GM12878 (cell line): Measurements from ENCODE around the gene TRPC5OS.

Experiments used
- BACH1 ChIP-seq: fragments of 450-650 bp; IDR thresholded peaks from 2 replicates; pipeline ENCODE4 v1.6.1; 2017; ENCODE audit warnings: mild to moderate bottlenecking, borderline replicate concordance
- BCL3 ChIP-seq: IDR thresholded peaks from 2 replicates; pipeline ENCODE4 v1.6.1; 2011; ENCODE audit warnings: borderline replicate concordance, low read depth, mild to moderate bottlenecking, moderate library complexity, low read length; ENCODE audit not compliant: insufficient read depth, poor library complexity, severe bottlenecking
- CTCF ChIP-seq, 3 experiments: IDR thresholded peaks in 2 of 3; conservative IDR thresholded peaks in 1 of 3; 2 replicates each; pipeline ENCODE4 v1.5.1; 2011; ENCODE audit warnings: low read depth in 3 of 3, low read length in 3 of 3, mild to moderate bottlenecking in 3 of 3, control low read depth in 2 of 3, moderate library complexity in 2 of 3, inconsistent platforms in 1 of 3, mixed read lengths in 1 of 3; ENCODE audit not compliant: control insufficient read depth in 2 of 3, insufficient read depth in 1 of 3; ENCODE audit errors: extremely low read depth in 1 of 3
- GABPA ChIP-seq: IDR thresholded peaks from 2 replicates; pipeline ENCODE4 v1.6.1; 2014; ENCODE audit warnings: antibody characterized with exemption, low read depth, mild to moderate bottlenecking, inconsistent platforms
- JUNB ChIP-seq: IDR thresholded peaks from 2 replicates; pipeline ENCODE4 v1.6.1; 2016; ENCODE audit warnings: antibody characterized with exemption, mild to moderate bottlenecking
- MAX ChIP-seq: IDR thresholded peaks from 2 replicates; pipeline ENCODE4 v1.6.1; 2012; ENCODE audit warnings: low read depth, low read length, improper control_type of control experiment
- MYC ChIP-seq: IDR thresholded peaks from 2 replicates; pipeline ENCODE4 v1.6.1; 2011; ENCODE audit warnings: mild to moderate bottlenecking, low read length, moderate library complexity, inconsistent platforms; ENCODE audit not compliant: insufficient read depth, insufficient replicate concordance, insufficient read length, severe bottlenecking
- NFIC ChIP-seq: IDR thresholded peaks from 2 replicates; pipeline ENCODE4 v1.6.1; 2012; ENCODE audit warnings: low read depth, mild to moderate bottlenecking, inconsistent platforms, low read length, moderate library complexity
- POLR2AphosphoS5 ChIP-seq: IDR thresholded peaks from 2 replicates; pipeline ENCODE4 v1.6.1; 2011; ENCODE audit warnings: mild to moderate bottlenecking, low read length, inconsistent platforms
- RELA ChIP-seq: fragments of 450-650 bp; IDR thresholded peaks from 2 replicates; pipeline ENCODE4 v1.8.0; 2014; ENCODE audit warnings: borderline replicate concordance; ENCODE audit not compliant: partially characterized antibody
- RFX5 ChIP-seq: IDR thresholded peaks from 2 replicates; pipeline ENCODE4 v1.6.1; 2011; ENCODE audit warnings: low read depth, low read length, improper control_type of control experiment
- ZNF24 ChIP-seq: fragments of 450-650 bp; IDR thresholded peaks from 2 replicates; pipeline ENCODE4 v1.6.1; 2017; ENCODE audit warnings: antibody characterized with exemption, mild to moderate bottlenecking
- TF ChIP-seq, protein P1 (sequence below): fragments of 450-650 bp; formaldehyde crosslinking; IDR thresholded peaks from 2 replicates; pipeline ENCODE4 v1.5.0; 2022; ENCODE audit warnings: mild to moderate bottlenecking, missing genetic modification characterization

- TF ChIP-seq CTCF (IDR thresholded peaks at IDR 0.05 in 2 of 3, conservative IDR thresholded peaks at IDR 0.05 in 1 of 3; ENCODE audit: control insufficient read depth in 2 of 3, extremely low read depth in 1 of 3, insufficient read depth in 1 of 3, low read depth in 3 of 3, low read length in 3 of 3) (no peak), POLR2AphosphoS5 (no peak), RELA (no peak), MAX (no peak), BCL3 (no peak), MYC (no peak), GABPA (no peak), RFX5 (no peak), ZNF24 (no peak), NFIC (no peak), BACH1 (no peak), JUNB (no peak)
- TF ChIP-seq, protein P1, sequence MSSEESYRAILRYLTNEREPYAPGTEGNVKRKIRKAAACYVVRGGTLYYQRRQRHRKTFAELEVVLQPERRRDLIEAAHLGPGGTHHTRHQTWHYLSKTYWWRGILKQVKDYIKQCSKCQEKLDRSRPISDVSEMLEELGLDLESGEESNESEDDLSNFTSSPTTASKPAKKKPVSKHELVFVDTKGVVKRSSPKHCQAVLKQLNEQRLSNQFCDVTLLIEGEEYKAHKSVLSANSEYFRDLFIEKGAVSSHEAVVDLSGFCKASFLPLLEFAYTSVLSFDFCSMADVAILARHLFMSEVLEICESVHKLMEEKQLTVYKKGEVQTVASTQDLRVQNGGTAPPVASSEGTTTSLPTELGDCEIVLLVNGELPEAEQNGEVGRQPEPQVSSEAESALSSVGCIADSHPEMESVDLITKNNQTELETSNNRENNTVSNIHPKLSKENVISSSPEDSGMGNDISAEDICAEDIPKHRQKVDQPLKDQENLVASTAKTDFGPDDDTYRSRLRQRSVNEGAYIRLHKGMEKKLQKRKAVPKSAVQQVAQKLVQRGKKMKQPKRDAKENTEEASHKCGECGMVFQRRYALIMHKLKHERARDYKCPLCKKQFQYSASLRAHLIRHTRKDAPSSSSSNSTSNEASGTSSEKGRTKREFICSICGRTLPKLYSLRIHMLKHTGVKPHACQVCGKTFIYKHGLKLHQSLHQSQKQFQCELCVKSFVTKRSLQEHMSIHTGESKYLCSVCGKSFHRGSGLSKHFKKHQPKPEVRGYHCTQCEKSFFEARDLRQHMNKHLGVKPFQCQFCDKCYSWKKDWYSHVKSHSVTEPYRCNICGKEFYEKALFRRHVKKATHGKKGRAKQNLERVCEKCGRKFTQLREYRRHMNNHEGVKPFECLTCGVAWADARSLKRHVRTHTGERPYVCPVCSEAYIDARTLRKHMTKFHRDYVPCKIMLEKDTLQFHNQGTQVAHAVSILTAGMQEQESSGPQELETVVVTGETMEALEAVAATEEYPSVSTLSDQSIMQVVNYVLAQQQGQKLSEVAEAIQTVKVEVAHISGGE (CRISPR knock-in tag) = no peak
Measured at GRCh38 chrX:111875881-111876280, at the start of gene TRPC5OS.
